Caco-2 (cell line): ENCODE measurements around the gene CALD1. TPM values are rescaled to one million over a fixed set of nuclear protein-coding genes. Genes with fewer than 3 reads are reported as not detected.

ENCODE experiments used
- BruUV-seq: library from RNA; stranded (reverse); fragments of 400-500 nt; replicated peaks from 2 replicates; lab custom pipeline; 2021; lab: Mats Ljungman, UMichigan
- CTCF ChIA-PET: fragments of 300-600 bp; sonication (Branson Sonifier 250); formaldehyde crosslinking; loops from one replicate; lab custom pipeline; 2022; ENCODE audit warnings: antibody characterized with exemption; lab: Charles Lee
- POLR2A ChIA-PET: fragments of 300-600 bp; sonication (Branson Sonifier 250); formaldehyde crosslinking; loops from one replicate; lab custom pipeline; 2022; ENCODE audit warnings: antibody characterized with exemption; lab: Charles Lee
- DNase-seq, 2 experiments: peaks; one replicate each; pipeline versions ENCODE4 v3.0.0 to v3.0.0-alpha.2; 2020 to 2022
- H3K27me3 ChIP-seq: replicated peaks from 2 replicates; pipeline ENCODE4 v1.6.0; 2011; ENCODE audit warnings: low read length; ENCODE audit not compliant: control insufficient read depth, insufficient read depth
- H3K36me3 ChIP-seq: 2 replicates; pipeline ENCODE4 v1.5.1; 2011; ENCODE audit warnings: low read length; ENCODE audit not compliant: control insufficient read depth, insufficient read depth
- H3K4me1 ChIP-seq: fragments of 250-450 bp; sonication (Bioruptor Pico); 2 replicates; pipeline ENCODE4 v1.5.1; 2020; ENCODE audit warnings: mild to moderate bottlenecking
- H3K4me3 ChIP-seq: 2 replicates; pipeline ENCODE4 v1.5.1; 2011; ENCODE audit warnings: low read depth, mild to moderate bottlenecking, control low read depth, low read length
- H3K9me3 ChIP-seq: fragments of 250-450 bp; sonication (Bioruptor Pico); 2 replicates; pipeline ENCODE4 v1.5.1; 2020; ENCODE audit warnings: mild to moderate bottlenecking, moderate library complexity
- H3K27ac Mint-ChIP-seq: one replicate; pipeline ENCODE4 v1.8.0; 2022; ENCODE audit warnings: mixed read lengths; ENCODE audit not compliant: unreplicated experiment
- H3K27me3 Mint-ChIP-seq: one replicate; pipeline ENCODE4 v1.8.0; 2022; ENCODE audit warnings: mixed read lengths; ENCODE audit not compliant: insufficient read depth, unreplicated experiment
- H3K36me3 Mint-ChIP-seq: one replicate; pipeline ENCODE4 v1.8.0; 2022; ENCODE audit warnings: mild to moderate bottlenecking, mixed read lengths; ENCODE audit not compliant: insufficient read depth, unreplicated experiment
- H3K4me1 Mint-ChIP-seq: one replicate; pipeline ENCODE4 v1.8.0; 2022; ENCODE audit warnings: low read depth, mixed read lengths; ENCODE audit not compliant: unreplicated experiment
- H3K4me3 Mint-ChIP-seq: one replicate; pipeline ENCODE4 v1.8.0; 2022; ENCODE audit warnings: mild to moderate bottlenecking, moderate library complexity, mixed read lengths; ENCODE audit not compliant: unreplicated experiment
- H3K9me3 Mint-ChIP-seq: one replicate; pipeline ENCODE4 v1.8.0; 2022; ENCODE audit warnings: mixed read lengths; ENCODE audit not compliant: unreplicated experiment
- CTCF ChIP-seq, 2 experiments: fragments of 200-600 bp in 1 of 2; IDR thresholded peaks; 1 replicate in 1 of 2; 2 replicates in 1 of 2; pipeline versions ENCODE4 v1.5.1 to v1.8.0; 2011 to 2022; ENCODE audit warnings: antibody characterized with exemption in 1 of 2, control low read depth in 1 of 2, inconsistent platforms in 1 of 2, low read depth in 1 of 2, low read length in 1 of 2, mild to moderate bottlenecking in 1 of 2, moderate library complexity in 1 of 2; ENCODE audit not compliant: insufficient read depth in 1 of 2, severe bottlenecking in 1 of 2, unreplicated experiment in 1 of 2
- intact Hi-C: fragments of 100-400 bp; cut with micrococcal nuclease; formaldehyde crosslinking; loops from one replicate; pipeline ENCODE4 v1.10.0; 2022; ENCODE audit not compliant: unreplicated experiment
- total RNA-seq: library from RNA; stranded (reverse); gene quantifications from 2 replicates; pipeline ENCODE4 v1.2.3, GENCODE V29; 2022

The CALD1 gene
- total RNA-seq, 1 experiment from 2014 or later = 155 TPM

- CTCF ChIA-PET = no interaction called here
- 0 out of 2 replicates have a peak, but pooled peaks cover 4% of the 10 kb centered on the region for H3K9me3 ChIP-seq
- no peaks in the 10 kb centered on the region for H3K27me3 ChIP-seq
- no peak overlapping the region for H3K4me3 ChIP-seq
- H3K4me1 Mint-ChIP-seq = peaks cover 3% of the 10 kb centered on the region
- no peak for TF ChIP-seq CTCF (IDR thresholded peaks at IDR 0.05; ENCODE audit: insufficient read depth in 1 of 2, low read depth in 1 of 2, low read length in 1 of 2, severe bottlenecking in 1 of 2, unreplicated experiment in 1 of 2)
- no peaks in the 10 kb centered on the region for H3K36me3 ChIP-seq
- no TSS peak for BruUV-seq
- H3K9me3 Mint-ChIP-seq = no peaks in the 10 kb centered on the region
- H3K27me3 Mint-ChIP-seq = no peaks in the 10 kb centered on the region
- intact Hi-C loops = no loop called here
- no peak overlapping the region for H3K4me3 Mint-ChIP-seq
- peaks cover under 1% of the 10 kb centered on the region; the same call in 1 of the 2 replicates for H3K4me1 ChIP-seq
- no peak overlapping the region for H3K27ac Mint-ChIP-seq
- H3K36me3 Mint-ChIP-seq = peaks cover 67% of the 10 kb centered on the region
- no peak for DNase-seq
- POLR2A ChIA-PET = no interaction called here
These were observed 152.1 kb downstream of the CALD1 start for GRCh38 chr7:134931487-134931886.

- Mint-ChIP-seq H3K36me3 (peaks cover 78% of the 10 kb centered on the region), H3K4me1 (peaks cover 8% of the 10 kb centered on the region), H3K27me3 (no peaks in the 10 kb centered on the region), H3K4me3 (no peak overlapping the region), H3K27ac (no peak overlapping the region), H3K9me3 (no peaks in the 10 kb centered on the region)
- H3K4me1 ChIP-seq = peaks cover 7% of the 10 kb centered on the region
- no peaks in the 10 kb centered on the region for H3K27me3 ChIP-seq
- no peak overlapping the region for H3K4me3 ChIP-seq
- ChIA-PET CTCF (no interaction called here), POLR2A (no interaction called here)
- H3K9me3 ChIP-seq = 0 out of 2 replicates have a peak, but pooled peaks cover 4% of the 10 kb centered on the region
- no peaks in the 10 kb centered on the region for H3K36me3 ChIP-seq
- TF ChIP-seq CTCF (IDR thresholded peaks at IDR 0.05; ENCODE audit: insufficient read depth in 1 of 2, low read depth in 1 of 2, low read length in 1 of 2, severe bottlenecking in 1 of 2, unreplicated experiment in 1 of 2) = no peak
- no TSS peak for BruUV-seq
- intact Hi-C loops = no loop called here
- no peak for DNase-seq
These were observed 153.4 kb downstream of the CALD1 start for GRCh38 chr7:134932707-134933370.

GRCh38 chr7:134933460-134934068 lies 154.1 kb downstream of the CALD1 start:
- ChIA-PET POLR2A (no interaction called here), CTCF (no interaction called here)
- Mint-ChIP-seq H3K36me3 (peaks cover 78% of the 10 kb centered on the region), H3K9me3 (no peaks in the 10 kb centered on the region), H3K27me3 (no peaks in the 10 kb centered on the region), H3K4me1 (peaks cover 8% of the 10 kb centered on the region), H3K27ac (no peak overlapping the region), H3K4me3 (no peak overlapping the region)
- DNase-seq = no peak
- no peak for TF ChIP-seq CTCF (IDR thresholded peaks at IDR 0.05; ENCODE audit: insufficient read depth in 1 of 2, low read depth in 1 of 2, low read length in 1 of 2, severe bottlenecking in 1 of 2, unreplicated experiment in 1 of 2)
- Histone ChIP-seq H3K27me3 (no peaks in the 10 kb centered on the region), H3K4me1 (peaks cover 7% of the 10 kb centered on the region), H3K4me3 (no peak overlapping the region), H3K9me3 (0 out of 2 replicates have a peak, but pooled peaks cover 4% of the 10 kb centered on the region), H3K36me3 (peaks cover 1% of the 10 kb centered on the region; the same call in 1 of the 2 replicates)
- TSS peak; percentile 10 for BruUV-seq
- intact Hi-C loops = no loop called here
